Measurements from ENCODE around the gene AJAP1. TPM values are rescaled to one million over a fixed set of nuclear protein-coding genes. Genes with fewer than 3 reads are reported as not detected.

The AJAP1 gene
- polyA plus RNA-seq, 1 donor from 2014 or later, result 7.9 TPM

- Histone ChIP-seq H3K4me3 (ENCODE audit: low read length) (no peak overlapping the region), H3K36me3 (ENCODE audit: insufficient read depth, low read length) (no peaks in the 10 kb centered on the region), H2AFZ (ENCODE audit: low read depth, low read length) (no peak overlapping the region), H4K20me1 (ENCODE audit: insufficient read depth) (no peaks in the 10 kb centered on the region), H3K27me3 (ENCODE audit: insufficient read depth, low read depth, low read length) (no peaks in the 10 kb centered on the region), H3K27ac (ENCODE audit: low read length) (no peak overlapping the region), H3K9me2 (ENCODE audit: insufficient read depth, low read length) (no peaks in the 10 kb centered on the region), H3K9ac (ENCODE audit: low read length) (no peak overlapping the region), H3K79me2 (replicated peaks; ENCODE audit: insufficient read depth, low read length) (no peaks in the 10 kb centered on the region), H3F3A (ENCODE audit: insufficient read depth, low read length, poor library complexity, severe bottlenecking) (no peaks in the 10 kb centered on the region), H3K4me2 (ENCODE audit: low read length) (no peak overlapping the region), H3K9me3 (ENCODE audit: low read length) (no peaks in the 10 kb centered on the region)
- TF ChIP-seq MXI1 (conservative IDR thresholded peaks at IDR 0.05; ENCODE audit: poor library complexity, severe bottlenecking) (no peak), TAF1 (IDR thresholded peaks at IDR 0.05; ENCODE audit: low read depth) (no peak), EZH2 (IDR thresholded peaks at IDR 0.05; ENCODE audit: borderline replicate concordance, insufficient read depth, low read length, poor library complexity, severe bottlenecking) (no peak), EP300 (conservative IDR thresholded peaks at IDR 0.05; ENCODE audit: poor library complexity, severe bottlenecking) (no peak), SMC3 (conservative IDR thresholded peaks at IDR 0.05; ENCODE audit: poor library complexity) (no peak), POLR2AphosphoS5 (IDR thresholded peaks at IDR 0.05) (no peak), RAD21 (conservative IDR thresholded peaks at IDR 0.05) (no peak)
- TF ChIP-seq, protein P1, sequence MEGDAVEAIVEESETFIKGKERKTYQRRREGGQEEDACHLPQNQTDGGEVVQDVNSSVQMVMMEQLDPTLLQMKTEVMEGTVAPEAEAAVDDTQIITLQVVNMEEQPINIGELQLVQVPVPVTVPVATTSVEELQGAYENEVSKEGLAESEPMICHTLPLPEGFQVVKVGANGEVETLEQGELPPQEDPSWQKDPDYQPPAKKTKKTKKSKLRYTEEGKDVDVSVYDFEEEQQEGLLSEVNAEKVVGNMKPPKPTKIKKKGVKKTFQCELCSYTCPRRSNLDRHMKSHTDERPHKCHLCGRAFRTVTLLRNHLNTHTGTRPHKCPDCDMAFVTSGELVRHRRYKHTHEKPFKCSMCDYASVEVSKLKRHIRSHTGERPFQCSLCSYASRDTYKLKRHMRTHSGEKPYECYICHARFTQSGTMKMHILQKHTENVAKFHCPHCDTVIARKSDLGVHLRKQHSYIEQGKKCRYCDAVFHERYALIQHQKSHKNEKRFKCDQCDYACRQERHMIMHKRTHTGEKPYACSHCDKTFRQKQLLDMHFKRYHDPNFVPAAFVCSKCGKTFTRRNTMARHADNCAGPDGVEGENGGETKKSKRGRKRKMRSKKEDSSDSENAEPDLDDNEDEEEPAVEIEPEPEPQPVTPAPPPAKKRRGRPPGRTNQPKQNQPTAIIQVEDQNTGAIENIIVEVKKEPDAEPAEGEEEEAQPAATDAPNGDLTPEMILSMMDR (IDR thresholded peaks at IDR 0.05; ENCODE audit: poor library complexity, severe bottlenecking), result no peak
- TF ChIP-seq, protein P2, sequence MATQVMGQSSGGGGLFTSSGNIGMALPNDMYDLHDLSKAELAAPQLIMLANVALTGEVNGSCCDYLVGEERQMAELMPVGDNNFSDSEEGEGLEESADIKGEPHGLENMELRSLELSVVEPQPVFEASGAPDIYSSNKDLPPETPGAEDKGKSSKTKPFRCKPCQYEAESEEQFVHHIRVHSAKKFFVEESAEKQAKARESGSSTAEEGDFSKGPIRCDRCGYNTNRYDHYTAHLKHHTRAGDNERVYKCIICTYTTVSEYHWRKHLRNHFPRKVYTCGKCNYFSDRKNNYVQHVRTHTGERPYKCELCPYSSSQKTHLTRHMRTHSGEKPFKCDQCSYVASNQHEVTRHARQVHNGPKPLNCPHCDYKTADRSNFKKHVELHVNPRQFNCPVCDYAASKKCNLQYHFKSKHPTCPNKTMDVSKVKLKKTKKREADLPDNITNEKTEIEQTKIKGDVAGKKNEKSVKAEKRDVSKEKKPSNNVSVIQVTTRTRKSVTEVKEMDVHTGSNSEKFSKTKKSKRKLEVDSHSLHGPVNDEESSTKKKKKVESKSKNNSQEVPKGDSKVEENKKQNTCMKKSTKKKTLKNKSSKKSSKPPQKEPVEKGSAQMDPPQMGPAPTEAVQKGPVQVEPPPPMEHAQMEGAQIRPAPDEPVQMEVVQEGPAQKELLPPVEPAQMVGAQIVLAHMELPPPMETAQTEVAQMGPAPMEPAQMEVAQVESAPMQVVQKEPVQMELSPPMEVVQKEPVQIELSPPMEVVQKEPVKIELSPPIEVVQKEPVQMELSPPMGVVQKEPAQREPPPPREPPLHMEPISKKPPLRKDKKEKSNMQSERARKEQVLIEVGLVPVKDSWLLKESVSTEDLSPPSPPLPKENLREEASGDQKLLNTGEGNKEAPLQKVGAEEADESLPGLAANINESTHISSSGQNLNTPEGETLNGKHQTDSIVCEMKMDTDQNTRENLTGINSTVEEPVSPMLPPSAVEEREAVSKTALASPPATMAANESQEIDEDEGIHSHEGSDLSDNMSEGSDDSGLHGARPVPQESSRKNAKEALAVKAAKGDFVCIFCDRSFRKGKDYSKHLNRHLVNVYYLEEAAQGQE (IDR thresholded peaks at IDR 0.05; ENCODE audit: borderline replicate concordance), result no peak
These were observed 43.4 kb downstream of the AJAP1 start for GRCh38 chr1:4697801-4698200.

GRCh38 chr1:4698911-4699310 lies 44.5 kb downstream of the AJAP1 start:
- no peak overlapping the region for H3K9ac ChIP-seq (ENCODE audit: low read length)

More at GRCh38 chr1:4698911-4699310, 44.5 kb downstream of the AJAP1 start:
- Histone ChIP-seq H3K36me3 (ENCODE audit: insufficient read depth, low read length) (no peaks in the 10 kb centered on the region), H3K79me2 (replicated peaks; ENCODE audit: insufficient read depth, low read length) (no peaks in the 10 kb centered on the region), H3K4me3 (ENCODE audit: low read length) (no peak overlapping the region), H3K9me2 (ENCODE audit: insufficient read depth, low read length) (no peaks in the 10 kb centered on the region), H2AFZ (ENCODE audit: low read depth, low read length) (no peak overlapping the region), H3K27me3 (ENCODE audit: insufficient read depth, low read depth, low read length) (no peaks in the 10 kb centered on the region), H3F3A (ENCODE audit: insufficient read depth, low read length, poor library complexity, severe bottlenecking) (no peaks in the 10 kb centered on the region), H3K9me3 (ENCODE audit: low read length) (no peaks in the 10 kb centered on the region), H3K4me2 (ENCODE audit: low read length) (no peak overlapping the region), H4K20me1 (ENCODE audit: insufficient read depth) (no peaks in the 10 kb centered on the region), H3K27ac (ENCODE audit: low read length) (no peak overlapping the region)
- TF ChIP-seq EP300 (conservative IDR thresholded peaks at IDR 0.05; ENCODE audit: poor library complexity, severe bottlenecking) (no peak), MXI1 (conservative IDR thresholded peaks at IDR 0.05; ENCODE audit: poor library complexity, severe bottlenecking) (no peak), POLR2AphosphoS5 (IDR thresholded peaks at IDR 0.05) (no peak), TAF1 (IDR thresholded peaks at IDR 0.05; ENCODE audit: low read depth) (no peak), RAD21 (conservative IDR thresholded peaks at IDR 0.05) (no peak)
- TF ChIP-seq, protein P2 (IDR thresholded peaks at IDR 0.05; ENCODE audit: borderline replicate concordance), result no peak
- TF ChIP-seq, protein P1 (IDR thresholded peaks at IDR 0.05; ENCODE audit: poor library complexity, severe bottlenecking), result no peak

Data from neural cell (in vitro differentiated cells).